ENCODE results near the gene EIF3D.

DNA sequence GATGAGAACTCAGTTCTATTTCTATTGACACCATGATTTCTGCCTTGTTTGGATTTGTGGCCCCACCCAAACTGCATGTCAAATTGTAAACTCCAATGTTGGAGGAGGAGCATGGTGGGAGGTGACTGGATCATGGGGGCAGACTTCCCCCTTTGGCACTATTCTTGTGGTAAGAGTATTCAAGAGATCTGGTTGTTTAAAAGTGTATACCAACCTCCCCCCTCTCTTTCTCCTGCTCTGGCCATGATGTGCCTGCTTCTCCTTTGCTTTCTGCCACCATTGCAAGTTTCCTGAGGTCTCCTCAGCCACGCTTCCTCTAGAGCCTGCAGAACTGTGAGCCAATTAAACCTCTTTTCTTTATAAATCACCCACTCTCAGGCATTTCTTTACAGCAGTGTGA, 14.2 kb downstream of the EIF3D start:
- TF ChIP-seq, protein P1, sequence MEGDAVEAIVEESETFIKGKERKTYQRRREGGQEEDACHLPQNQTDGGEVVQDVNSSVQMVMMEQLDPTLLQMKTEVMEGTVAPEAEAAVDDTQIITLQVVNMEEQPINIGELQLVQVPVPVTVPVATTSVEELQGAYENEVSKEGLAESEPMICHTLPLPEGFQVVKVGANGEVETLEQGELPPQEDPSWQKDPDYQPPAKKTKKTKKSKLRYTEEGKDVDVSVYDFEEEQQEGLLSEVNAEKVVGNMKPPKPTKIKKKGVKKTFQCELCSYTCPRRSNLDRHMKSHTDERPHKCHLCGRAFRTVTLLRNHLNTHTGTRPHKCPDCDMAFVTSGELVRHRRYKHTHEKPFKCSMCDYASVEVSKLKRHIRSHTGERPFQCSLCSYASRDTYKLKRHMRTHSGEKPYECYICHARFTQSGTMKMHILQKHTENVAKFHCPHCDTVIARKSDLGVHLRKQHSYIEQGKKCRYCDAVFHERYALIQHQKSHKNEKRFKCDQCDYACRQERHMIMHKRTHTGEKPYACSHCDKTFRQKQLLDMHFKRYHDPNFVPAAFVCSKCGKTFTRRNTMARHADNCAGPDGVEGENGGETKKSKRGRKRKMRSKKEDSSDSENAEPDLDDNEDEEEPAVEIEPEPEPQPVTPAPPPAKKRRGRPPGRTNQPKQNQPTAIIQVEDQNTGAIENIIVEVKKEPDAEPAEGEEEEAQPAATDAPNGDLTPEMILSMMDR (IDR thresholded peaks at IDR 0.05; ENCODE audit: low read depth, low read length, poor library complexity, severe bottlenecking), result no peak
- TF ChIP-seq EZH2phosphoT487 (IDR thresholded peaks at IDR 0.05; ENCODE audit: borderline replicate concordance, low read length), result no peak
